Stimulated activated CD4-positive, alpha-beta T cell treated with anti-CD3 and anti-CD28 coated beads, Interleukin-12 subunit alpha, Interleukin-12 subunit beta, amount 100 ng/mL, for 24 hours (primary cell): ENCODE measurements around the gene HSPA5.
"Not testable (repeated sequence)": the region's sequence is repeated elsewhere in the genome, so short reads cannot be mapped to it uniquely, and the experiment has no call there.

Experiments used
- DNase-seq, 2 experiments: peaks; one replicate each; pipeline ENCODE4 v3.0.0-alpha.2; 2020; ENCODE audit warnings: low read depth in 2 of 2

HSPA5 gene

GRCh38 chr9:125241863-125242739, 958 bp upstream of the HSPA5 start:
- DNase-seq, result peak in 1 of 2 experiments; percentile 18

- peak; percentile 18 to 31 for DNase-seq
These were observed 519 bp downstream of the HSPA5 start for GRCh38 chr9:125240649-125240999.

- no peak for DNase-seq
These were observed 1.2 kb downstream of the HSPA5 start for GRCh38 chr9:125239631-125240597.

- no peak for DNase-seq
These were observed 2.2 kb downstream of the HSPA5 start for GRCh38 chr9:125238915-125239446.

- no peak for DNase-seq
These were observed 2.8 kb downstream of the HSPA5 start for GRCh38 chr9:125238127-125238914.

- DNase-seq, result not testable (repeated sequence)
These were observed 4.5 kb downstream of the HSPA5 start for GRCh38 chr9:125236520-125237159.

- no peak for DNase-seq
These were observed 5.2 kb downstream of the HSPA5 start for GRCh38 chr9:125235804-125236519.

GRCh38 chr9:125234099-125234498, 7.0 kb downstream of the HSPA5 start:
- not testable (repeated sequence) for DNase-seq

- no peak for DNase-seq
These were observed 7.5 kb downstream of the HSPA5 start for GRCh38 chr9:125233678-125234077.

- no peak for DNase-seq
These were observed 13.4 kb downstream of the HSPA5 start for GRCh38 chr9:125227761-125228160.

GRCh38 chr9:125224858-125225257, 16.3 kb downstream of the HSPA5 start:
- DNase-seq, result not testable (repeated sequence)

- no peak for DNase-seq
These were observed 22.5 kb downstream of the HSPA5 start for GRCh38 chr9:125218621-125219020.

- DNase-seq, result no peak
These were observed 27.0 kb downstream of the HSPA5 start for GRCh38 chr9:125214186-125214585.

- no peak for DNase-seq
These were observed 36.7 kb downstream of the HSPA5 start for GRCh38 chr9:125204477-125204876.

GRCh38 chr9:125202846-125203618, 38.1 kb downstream of the HSPA5 start:
- no peak for DNase-seq

- peak; percentile 74 to 93 for DNase-seq
These were observed 40.7 kb downstream of the HSPA5 start, which contains the start of gene RABEPK for GRCh38 chr9:125200216-125201047. RABEPK (plus strand) TSS chr9:125200542; CDS start chr9:125203014, 2,472 bp downstream.

- DNase-seq, result not testable (repeated sequence)
These were observed 45.6 kb downstream of the HSPA5 start for GRCh38 chr9:125195591-125195990.

- not testable (repeated sequence) for DNase-seq
These were observed 46.7 kb downstream of the HSPA5 start for GRCh38 chr9:125194466-125194865.
